GM12865 (cell line): ENCODE results near the gene MOCOS.
"Not testable (repeated sequence)": the region's sequence is repeated elsewhere in the genome, so short reads cannot be mapped to it uniquely, and the experiment has no call there.

ENCODE experiments used
- DNase-seq: peaks from one replicate; pipeline ENCODE4 v3.0.0; 2010; ENCODE audit warnings: low read depth
- H3K4me3 ChIP-seq: 2 replicates; pipeline ENCODE4 v1.5.1; 2011; ENCODE audit warnings: mild to moderate bottlenecking, low read depth, low read length, control low read depth
- TF ChIP-seq, protein P1 (sequence below): IDR thresholded peaks from 2 replicates; pipeline ENCODE4 v1.5.1; 2011; ENCODE audit warnings: low read length, control low read depth, low read depth, inconsistent platforms; ENCODE audit not compliant: insufficient read depth; ENCODE audit errors: missing control alignments

The MOCOS gene

DNA sequence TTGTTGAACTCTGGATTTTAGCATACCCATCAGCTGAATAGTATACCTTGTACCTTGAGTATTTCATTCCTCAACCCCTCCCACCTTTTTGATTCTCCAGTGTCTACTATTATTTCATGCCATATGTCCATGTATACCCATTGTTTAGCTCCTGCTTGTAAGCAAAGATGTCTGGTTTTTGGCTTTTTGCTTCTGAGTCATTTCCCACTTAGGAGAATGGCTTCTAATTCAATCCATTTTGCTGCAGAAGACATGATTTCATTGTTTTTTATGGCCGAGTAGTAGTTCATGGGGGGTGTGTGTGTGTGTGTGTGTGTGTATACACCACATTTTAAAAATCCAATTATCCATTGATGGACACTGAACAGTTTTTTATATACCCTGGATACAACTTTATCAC lies 24.3 kb upstream of the MOCOS start:
- no peak overlapping the region for H3K4me3 ChIP-seq
- DNase-seq: no peak
- TF ChIP-seq, protein P1, sequence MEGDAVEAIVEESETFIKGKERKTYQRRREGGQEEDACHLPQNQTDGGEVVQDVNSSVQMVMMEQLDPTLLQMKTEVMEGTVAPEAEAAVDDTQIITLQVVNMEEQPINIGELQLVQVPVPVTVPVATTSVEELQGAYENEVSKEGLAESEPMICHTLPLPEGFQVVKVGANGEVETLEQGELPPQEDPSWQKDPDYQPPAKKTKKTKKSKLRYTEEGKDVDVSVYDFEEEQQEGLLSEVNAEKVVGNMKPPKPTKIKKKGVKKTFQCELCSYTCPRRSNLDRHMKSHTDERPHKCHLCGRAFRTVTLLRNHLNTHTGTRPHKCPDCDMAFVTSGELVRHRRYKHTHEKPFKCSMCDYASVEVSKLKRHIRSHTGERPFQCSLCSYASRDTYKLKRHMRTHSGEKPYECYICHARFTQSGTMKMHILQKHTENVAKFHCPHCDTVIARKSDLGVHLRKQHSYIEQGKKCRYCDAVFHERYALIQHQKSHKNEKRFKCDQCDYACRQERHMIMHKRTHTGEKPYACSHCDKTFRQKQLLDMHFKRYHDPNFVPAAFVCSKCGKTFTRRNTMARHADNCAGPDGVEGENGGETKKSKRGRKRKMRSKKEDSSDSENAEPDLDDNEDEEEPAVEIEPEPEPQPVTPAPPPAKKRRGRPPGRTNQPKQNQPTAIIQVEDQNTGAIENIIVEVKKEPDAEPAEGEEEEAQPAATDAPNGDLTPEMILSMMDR: no peak

DNA sequence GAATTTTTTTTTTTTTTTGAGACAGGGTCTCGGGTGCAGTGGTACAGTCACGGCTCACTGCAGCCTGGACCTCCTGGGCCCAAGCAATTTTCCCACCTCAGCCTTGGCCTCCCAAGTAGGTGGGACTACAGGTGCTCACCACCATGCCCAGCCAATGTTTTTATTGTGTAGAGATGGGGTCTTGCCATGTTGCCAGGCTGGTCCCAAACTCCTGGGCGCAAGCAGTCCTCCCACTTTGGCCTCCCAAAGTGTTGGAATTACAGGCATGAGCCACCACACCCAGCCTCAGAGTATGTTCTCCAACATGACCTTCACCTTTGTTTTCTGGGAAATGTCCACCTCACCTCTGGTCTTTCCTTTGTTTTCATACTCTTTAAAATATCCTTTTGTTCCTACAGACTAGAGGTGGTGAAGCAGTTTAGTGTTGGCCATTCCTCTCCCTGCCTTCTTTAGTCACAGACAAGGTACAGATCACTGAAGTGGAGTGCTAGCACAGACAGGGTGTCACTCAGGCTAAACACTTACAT lies 19.5 kb upstream of the MOCOS start:
- TF ChIP-seq, protein P1: no peak
- no peak overlapping the region for H3K4me3 ChIP-seq
- DNase-seq: no peak

DNA sequence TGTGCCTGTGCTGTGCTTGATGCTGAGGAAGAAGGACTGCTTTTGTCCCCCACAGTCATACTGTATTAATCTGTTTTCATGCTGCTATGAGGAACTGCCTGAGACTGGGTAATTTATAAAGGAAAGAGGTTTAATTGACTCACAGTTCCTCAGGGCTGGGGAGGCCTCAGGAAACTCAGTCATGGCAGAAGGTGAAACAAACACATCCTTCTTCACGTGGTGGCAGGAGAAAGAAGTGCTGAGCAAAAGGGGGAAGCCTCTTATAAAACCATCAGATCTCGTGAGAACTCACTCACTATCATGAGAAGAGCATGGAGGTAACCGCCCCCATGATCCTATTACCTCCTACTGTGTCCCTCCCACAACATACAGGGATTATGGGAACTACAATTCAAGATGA lies 19.0 kb upstream of the MOCOS start:
- H3K4me3 ChIP-seq: not testable (repeated sequence)

DNA sequence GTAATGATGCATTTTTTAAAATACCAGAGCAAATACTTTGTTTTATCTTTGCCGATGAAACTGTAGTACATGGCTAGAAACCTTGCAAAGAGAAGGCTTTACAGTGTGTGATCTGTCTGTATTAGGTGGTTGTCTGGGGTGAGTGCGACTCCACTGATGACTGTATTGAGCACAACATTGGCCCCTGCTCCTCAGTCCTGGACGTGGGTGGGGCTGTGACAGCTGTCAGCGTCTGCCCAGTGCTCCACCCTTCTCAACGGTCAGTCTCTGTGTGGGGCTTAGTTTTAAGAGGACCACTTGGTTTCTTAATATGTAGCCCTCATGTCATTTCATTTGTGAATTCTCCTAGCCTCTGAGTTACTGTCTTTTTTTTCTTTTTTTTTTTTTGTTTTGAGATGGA lies 17.4 kb upstream of the MOCOS start:
- no peak overlapping the region for H3K4me3 ChIP-seq
- DNase-seq: no peak
- TF ChIP-seq, protein P1: no peak

More for the DNA sequence above, 19.0 kb upstream of the MOCOS start:
- not testable (repeated sequence) for DNase-seq

DNA sequence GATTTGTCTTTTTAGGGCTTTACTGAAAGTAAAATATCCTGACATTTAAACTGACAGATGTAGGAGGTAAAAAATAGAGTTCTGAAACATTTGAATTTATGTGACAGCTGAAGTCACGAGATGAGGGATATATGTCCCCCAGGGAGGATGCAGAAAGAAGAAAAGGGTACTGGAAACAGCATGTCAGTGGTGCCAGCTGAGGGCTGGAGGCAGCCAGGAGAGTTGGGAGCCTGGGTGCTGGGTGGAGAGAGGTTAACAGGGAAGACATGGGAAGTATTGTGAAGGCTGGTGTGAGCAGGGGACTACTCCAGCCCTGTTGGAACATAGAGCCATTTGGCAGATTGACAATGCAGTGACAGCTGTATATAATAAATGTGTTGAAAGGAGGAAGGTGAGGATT lies 11.8 kb upstream of the MOCOS start:
- H3K4me3 ChIP-seq: no peak overlapping the region
- DNase-seq: no peak
- TF ChIP-seq, protein P1: no peak

DNA sequence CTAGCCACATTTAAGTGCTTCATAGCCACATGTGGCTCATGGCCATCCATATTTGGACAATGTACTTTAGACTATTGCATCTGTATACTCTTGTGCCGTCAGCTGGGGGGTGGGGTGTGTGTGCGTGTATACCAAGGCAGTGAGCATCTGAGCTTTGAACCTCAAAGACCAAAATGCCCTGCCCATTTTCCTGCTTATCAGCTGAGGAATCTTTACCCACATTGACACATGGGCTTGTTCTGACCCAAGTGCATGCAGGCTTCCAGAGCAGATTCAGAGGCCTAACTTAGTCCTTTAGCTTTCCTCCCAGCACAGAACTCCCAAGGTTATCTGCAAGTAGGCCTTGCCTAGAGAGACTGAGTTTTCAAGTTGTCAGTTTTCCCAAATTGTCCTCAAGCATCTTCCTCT lies 11.1 kb upstream of the MOCOS start:
- TF ChIP-seq, protein P1: no peak
- H3K4me3 ChIP-seq: no peak overlapping the region
- no peak for DNase-seq

DNA sequence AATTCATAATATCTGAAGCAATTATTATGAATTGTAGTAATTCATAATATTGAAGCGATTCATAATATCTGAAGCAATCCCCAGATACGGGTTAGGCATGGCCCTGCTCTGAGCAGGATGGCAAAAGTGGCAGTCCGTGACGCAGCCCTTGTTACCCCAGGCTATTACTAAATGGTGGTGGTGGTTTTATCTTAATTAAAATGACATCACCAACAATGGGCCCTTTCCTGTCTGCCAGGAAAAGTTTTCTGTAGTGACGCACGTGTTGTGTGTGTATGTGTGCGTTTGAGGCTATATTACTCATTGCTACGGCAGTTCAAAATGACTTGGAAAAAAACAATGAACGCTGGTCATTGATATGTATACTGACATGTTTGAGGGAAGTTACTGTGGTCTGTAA lies 10.6 kb upstream of the MOCOS start:
- TF ChIP-seq, protein P1: no peak
- no peak for DNase-seq
- no peak overlapping the region for H3K4me3 ChIP-seq
